HepG2 (cell line): Measurements from ENCODE around the gene NAV2. TPM values are rescaled to one million over a fixed set of nuclear protein-coding genes. Genes with fewer than 3 reads are reported as not detected.

Experiments used
- ATAC-seq: fragments of 200-7000 bp; cut with Tn5 transposase; 3 replicates; pipeline ENCODE4 v1.9.1; 2020; ENCODE audit warnings: mild to moderate bottlenecking, moderate library complexity
- BruUV-seq: library from RNA; stranded (reverse); fragments of 400-500 nt; replicated peaks from 2 replicates; lab custom pipeline; 2021; lab: Mats Ljungman, UMichigan
- CTCF ChIA-PET: fragments of 300-600 bp; formaldehyde crosslinking; extraction: SDS; loops from one replicate; lab custom pipeline; 2021; ENCODE audit warnings: low total read pairs, inconsistent platforms, low intra/inter-chr PET ratio; lab: Yijun Ruan, JAX
- POLR2A ChIA-PET: fragments of 350-600 bp; sonication (Branson Sonifier 250); formaldehyde crosslinking; loops from one replicate; lab custom pipeline; 2020; ENCODE audit warnings: antibody characterized with exemption, inconsistent platforms; lab: Yijun Ruan, JAX
- DNase-seq: peaks from one replicate; pipeline ENCODE4 v3.0.0-alpha.2; 2015; ENCODE audit warnings: low spot score
- FAIRE-seq: peaks from 3 replicates; lab custom pipeline; 2011; peaks lifted over from hg19 to GRCh38; lab: Jason Lieb, UNC
- H2AFZ ChIP-seq: one replicate; pipeline ENCODE4 v1.6.1; 2011; ENCODE audit warnings: low read length, inconsistent platforms
- H3K27ac ChIP-seq: fragments of 300-600 bp; 3 replicates; pipeline ENCODE4 v1.8.0; 2011; ENCODE audit warnings: mixed run types, mild to moderate bottlenecking, mixed read lengths, low read length, inconsistent platforms; ENCODE audit not compliant: insufficient read depth; ENCODE audit errors: extremely low read length
- H3K27me3 ChIP-seq, 2 experiments: fragments of 200-600 bp in 1 of 2; 2 replicates in 1 of 2; 3 replicates in 1 of 2; pipeline versions ENCODE4 v1.6.0 to v1.8.0; 2011; ENCODE audit warnings: low read length in 2 of 2, mild to moderate bottlenecking in 2 of 2, moderate library complexity in 2 of 2, inconsistent platforms in 1 of 2; ENCODE audit not compliant: insufficient read depth in 2 of 2, control insufficient read depth in 1 of 2
- H3K36me3 ChIP-seq, 2 experiments: fragments of 200-600 bp in 1 of 2; replicated peaks in 1 of 2; 2 replicates in 1 of 2; 3 replicates in 1 of 2; pipeline versions ENCODE4 v1.5.1 to v1.8.0; 2011; ENCODE audit warnings: low read length in 2 of 2, inconsistent platforms in 1 of 2; ENCODE audit not compliant: insufficient read depth in 2 of 2, control insufficient read depth in 1 of 2
- H3K4me1 ChIP-seq: 2 replicates; pipeline ENCODE4 v1.5.1; 2012; ENCODE audit warnings: low read length, inconsistent platforms; ENCODE audit not compliant: insufficient read depth
- H3K4me2 ChIP-seq: 2 replicates; pipeline ENCODE4 v1.6.0; 2011; ENCODE audit warnings: low read depth, low read length, inconsistent platforms
- H3K4me3 ChIP-seq, 3 experiments: fragments of 200-600 bp in 1 of 3; sonication (generic), shearing (Covaris generic) in 1 of 3; replicated peaks in 1 of 3; 2 replicates each; pipeline ENCODE4 v1.5.1; 2011 to 2016; ENCODE audit warnings: low read length in 3 of 3, inconsistent platforms in 2 of 3, low read depth in 2 of 3, mild to moderate bottlenecking in 2 of 3, control low read depth in 1 of 3, mixed read lengths in 1 of 3; ENCODE audit not compliant: insufficient read depth in 1 of 3
- H3K79me2 ChIP-seq: one replicate; pipeline ENCODE4 v1.6.1; 2011; ENCODE audit warnings: low read length, inconsistent platforms; ENCODE audit not compliant: insufficient read depth
- H3K9ac ChIP-seq: 2 replicates; pipeline ENCODE4 v1.6.0; 2011; ENCODE audit warnings: mild to moderate bottlenecking, low read depth, low read length, inconsistent platforms; ENCODE audit not compliant: insufficient read depth
- H3K9me3 ChIP-seq: 2 replicates; pipeline ENCODE4 v1.5.1; 2012; ENCODE audit warnings: mild to moderate bottlenecking, low read length
- H4K20me1 ChIP-seq: 2 replicates; pipeline ENCODE4 v1.6.0; 2011; ENCODE audit warnings: inconsistent platforms, mild to moderate bottlenecking, low read length, moderate library complexity; ENCODE audit not compliant: insufficient read depth
- ATF2 ChIP-seq: sonication (generic); formaldehyde crosslinking; IDR thresholded peaks from 2 replicates; pipeline ENCODE4 v1.4.0; 2020; ENCODE audit warnings: missing genetic modification reagents
- ATF7-NPFF ChIP-seq: sonication (generic); formaldehyde crosslinking; IDR thresholded peaks from 2 replicates; pipeline ENCODE4 v1.8.1; 2023; ENCODE audit warnings: mild to moderate bottlenecking, low read depth, missing genetic modification reagents, moderate library complexity
- CERS6 ChIP-seq: sonication (generic); formaldehyde crosslinking; IDR thresholded peaks from 2 replicates; pipeline ENCODE4 v1.5.0; 2020; ENCODE audit warnings: missing genetic modification reagents
- NBN ChIP-seq: fragments of 450-650 bp; conservative IDR thresholded peaks from 2 replicates; pipeline ENCODE4 v1.6.1; 2017
- TAF1 ChIP-seq: sonication (generic); formaldehyde crosslinking; IDR thresholded peaks from 2 replicates; pipeline ENCODE4 v1.4.0; 2020; ENCODE audit warnings: missing genetic modification reagents
- TFAP4 ChIP-seq: sonication (generic); IDR thresholded peaks from 2 replicates; pipeline ENCODE4 v1.6.1; 2016; ENCODE audit warnings: low read depth, borderline replicate concordance
- WIZ ChIP-seq: sonication (generic); formaldehyde crosslinking; IDR thresholded peaks from 2 replicates; pipeline ENCODE4 v1.5.1; 2020; ENCODE audit warnings: mild to moderate bottlenecking, missing genetic modification reagents
- ZBTB34 ChIP-seq: sonication (generic); formaldehyde crosslinking; IDR thresholded peaks from 2 replicates; pipeline ENCODE4 v1.8.0; 2022; ENCODE audit warnings: mild to moderate bottlenecking, missing genetic modification reagents
- ZFP82 ChIP-seq: sonication (generic); formaldehyde crosslinking; IDR thresholded peaks from 2 replicates; pipeline ENCODE4 v1.5.1; 2020; ENCODE audit warnings: mild to moderate bottlenecking, missing genetic modification reagents, borderline replicate concordance
- ZNF670 ChIP-seq: sonication (generic); formaldehyde crosslinking; IDR thresholded peaks from 2 replicates; pipeline ENCODE4 v1.8.0; 2022; ENCODE audit warnings: mild to moderate bottlenecking, missing genetic modification reagents, borderline replicate concordance
- ZNF687 ChIP-seq: sonication (generic); formaldehyde crosslinking; IDR thresholded peaks from 2 replicates; pipeline ENCODE4 v1.5.1; 2020; ENCODE audit warnings: mild to moderate bottlenecking, missing genetic modification reagents, moderate library complexity
- ZNF790 ChIP-seq: sonication (generic); formaldehyde crosslinking; IDR thresholded peaks from 2 replicates; pipeline ENCODE4 v1.8.0; 2022; ENCODE audit warnings: missing genetic modification reagents, mild to moderate bottlenecking, borderline replicate concordance
- ZSCAN21 ChIP-seq: sonication (generic); formaldehyde crosslinking; IDR thresholded peaks from 2 replicates; pipeline ENCODE4 v1.8.0; 2022; ENCODE audit warnings: mild to moderate bottlenecking, missing genetic modification reagents, moderate library complexity, borderline replicate concordance
- WGBS: methylation state at CpG from one replicate; pipeline ENCODE4 v1.1.6; 2017; ENCODE audit warnings: low lambda C conversion rate; 5-methylcytosine and 5-hydroxymethylcytosine counted together
- in situ Hi-C: cut with HindIII; loops from 2 replicates; pipeline ENCODE4 v1.10.0; 2017; ENCODE audit warnings: low pct_unique_long_range_greater_than_20kb; ENCODE audit not compliant: extremely low pct_ligation_motif_present
- intact Hi-C: fragments of 100-400 bp; cut with micrococcal nuclease; formaldehyde crosslinking; loops from one replicate; pipeline ENCODE4 v1.10.0; 2022; ENCODE audit not compliant: unreplicated experiment
- polyA plus RNA-seq, 8 experiments: library from polyadenylated mRNA; depleted of rRNA in 3 of 8; stranded (reverse) in 7 of 8; unstranded in 1 of 8; fragments of >200 nt; fragmentation: Illumina TruSeq in 4 of 8; extraction: Trizol in 4 of 8; gene quantifications; 2 replicates each; pipeline versions ENCODE4 v1.2.1 to v1.2.3, GENCODE V29; 2011 to 2016; ENCODE audit warnings: low read depth in 4 of 8, missing spikeins in 1 of 8, mixed read lengths in 1 of 8; ENCODE audit not compliant: insufficient read depth in 1 of 8
- total RNA-seq, 5 experiments: library from RNA; depleted of rRNA; stranded (reverse); fragments of >200 nt; fragmentation: Illumina TruSeq; extraction: Trizol; gene quantifications; 2 replicates each; pipeline ENCODE4 v1.2.3, GENCODE V29; 2016; ENCODE audit warnings: low read depth in 1 of 5

Gene NAV2
- total and polyA plus RNA-seq, 2 of the 13 experiments (the other 11 are each of a cell fraction or from before 2014, with no cell fraction given) = 9.3 to 34.6 TPM

GRCh38 chr11:19978668-19979518 lies 266.3 kb downstream of the NAV2 start:
- in situ Hi-C loops (no loop called here), intact Hi-C loops (loop anchor here (1.0 to 2.0 kb wide), 2 partner anchors 22 to 57 kb away; no protein-coding TSS in a partner anchor)
- ChIA-PET POLR2A (interaction anchor here (0.8 to 8.4 kb wide), 16 partner anchors 11 to 106 kb away, joined by 3 to 107 read pairs (median 10); no protein-coding TSS in a partner anchor), CTCF (no interaction called here)
- WGBS = 7% methylated on average over 8 of the region's 8 CpGs
- Histone ChIP-seq H3K27ac (peak overlapping the region; percentile 72), H3K9ac (peak overlapping the region; percentile 76), H3K4me3 (peak overlapping the region; percentile 53 to 58 (median 56)), H3K36me3 (no peaks in the 10 kb centered on the region), H4K20me1 (no peaks in the 10 kb centered on the region), H3K4me1 (peaks cover 83% of the 10 kb centered on the region), H3K79me2 (peaks cover 62% of the 10 kb centered on the region), H3K27me3 (no peaks in the 10 kb centered on the region), H3K9me3 (no peaks in the 10 kb centered on the region), H2AFZ (no peak overlapping the region), H3K4me2 (peak overlapping the region; percentile 73)
- peak; percentile 81 for FAIRE-seq
- ATAC-seq = peak; percentile 51
- BruUV-seq = TSS peak; percentile 71
- peak; percentile 88 for DNase-seq
- TF ChIP-seq WIZ (CRISPR knock-in tag) (no peak), ZNF687 (CRISPR knock-in tag) (no peak), ZNF790 (CRISPR knock-in tag) (no peak), ATF2 (peak; percentile 92), ZSCAN21 (CRISPR knock-in tag) (peak; percentile 27; the same call in 1 of the 2 replicates), ATF7-NPFF (no peak), ZBTB34 (CRISPR knock-in tag) (no peak), ZFP82 (CRISPR knock-in tag) (no peak), ZNF670 (CRISPR knock-in tag) (no peak), TFAP4 (no peak; the same call in 1 of the 2 replicates), NBN (no peak), TAF1 (CRISPR knock-in tag) (no peak; the same call in 1 of the 2 replicates), CERS6 (CRISPR knock-in tag) (no peak)
